HEK293 (cell line): Measurements from ENCODE around the gene TMIE.

Source experiments
- PRDM6 ChIP-seq: fragments of 450-650 bp; formaldehyde crosslinking; IDR thresholded peaks from 2 replicates; pipeline ENCODE4 v1.5.1; 2017; ENCODE audit warnings: missing biosample characterization, missing genetic modification characterization
- ZNF169 ChIP-seq: fragments of 450-650 bp; formaldehyde crosslinking; IDR thresholded peaks from 2 replicates; pipeline ENCODE4 v1.5.1; 2016; ENCODE audit warnings: missing biosample characterization, missing genetic modification characterization
- ZNF529 ChIP-seq: fragments of 450-650 bp; formaldehyde crosslinking; IDR thresholded peaks from 2 replicates; pipeline ENCODE4 v1.5.1; 2017; ENCODE audit warnings: missing genetic modification characterization, missing biosample characterization; ENCODE audit not compliant: insufficient replicate concordance

GRCh38 chr3:46713050-46713897, 12.1 kb downstream of the TMIE start:
- TF ChIP-seq ZNF169 (tag by site-specific recombination) (no peak), ZNF529 (no peak), PRDM6 (tag by site-specific recombination) (no peak)
